Measurements from ENCODE around the gene COMTD1. TPM values are rescaled to one million over a fixed set of nuclear protein-coding genes. Genes with fewer than 3 reads are reported as not detected.

The COMTD1 gene
- total RNA-seq: 8.6 and 15.7 TPM in 2 replicates

DNA sequence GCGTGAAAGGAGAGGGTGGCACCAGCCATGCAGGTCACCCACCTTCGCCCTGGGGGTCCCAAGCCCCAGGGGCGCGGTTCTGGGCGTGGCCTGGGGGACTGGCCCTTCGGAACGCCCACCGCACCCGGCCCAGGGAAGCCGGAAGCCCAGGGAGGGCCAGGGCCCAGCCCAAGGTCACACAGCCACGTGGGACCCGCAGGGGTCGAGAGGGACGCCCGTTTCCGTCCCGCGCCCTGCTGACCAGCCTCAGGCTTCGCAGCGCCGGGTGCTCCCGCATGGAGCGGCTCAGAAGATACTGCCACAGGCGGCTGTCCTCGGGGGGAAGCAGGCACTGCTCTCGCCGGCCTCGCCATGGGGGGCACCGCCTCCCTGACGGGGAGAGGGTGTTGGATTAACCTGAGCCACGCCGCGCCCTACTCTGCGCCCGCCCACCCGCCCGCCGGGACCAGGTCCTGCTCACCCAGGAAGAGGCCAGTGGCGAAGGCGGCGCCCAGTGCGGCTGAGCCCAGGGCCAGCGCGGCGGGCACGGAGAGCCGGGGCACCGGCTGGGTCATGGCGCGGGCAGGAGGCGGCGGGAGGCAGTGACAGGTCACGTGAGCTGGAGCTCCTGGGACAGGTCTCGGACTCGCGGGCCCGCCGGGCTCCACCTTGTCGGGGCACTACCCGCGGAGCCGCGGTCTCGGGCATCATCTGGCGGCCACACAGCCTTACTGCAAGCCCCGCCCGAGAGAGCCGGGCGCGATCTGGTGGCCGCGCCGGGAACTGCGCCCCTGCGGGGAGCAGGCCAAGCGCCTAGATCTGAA is at the start of gene COMTD1:
Gene COMTD1 (minus strand): TSS at position 583 of the 803 bp plus-strand sequence. CDS start 29 bp downstream, at position 554.

DNA sequence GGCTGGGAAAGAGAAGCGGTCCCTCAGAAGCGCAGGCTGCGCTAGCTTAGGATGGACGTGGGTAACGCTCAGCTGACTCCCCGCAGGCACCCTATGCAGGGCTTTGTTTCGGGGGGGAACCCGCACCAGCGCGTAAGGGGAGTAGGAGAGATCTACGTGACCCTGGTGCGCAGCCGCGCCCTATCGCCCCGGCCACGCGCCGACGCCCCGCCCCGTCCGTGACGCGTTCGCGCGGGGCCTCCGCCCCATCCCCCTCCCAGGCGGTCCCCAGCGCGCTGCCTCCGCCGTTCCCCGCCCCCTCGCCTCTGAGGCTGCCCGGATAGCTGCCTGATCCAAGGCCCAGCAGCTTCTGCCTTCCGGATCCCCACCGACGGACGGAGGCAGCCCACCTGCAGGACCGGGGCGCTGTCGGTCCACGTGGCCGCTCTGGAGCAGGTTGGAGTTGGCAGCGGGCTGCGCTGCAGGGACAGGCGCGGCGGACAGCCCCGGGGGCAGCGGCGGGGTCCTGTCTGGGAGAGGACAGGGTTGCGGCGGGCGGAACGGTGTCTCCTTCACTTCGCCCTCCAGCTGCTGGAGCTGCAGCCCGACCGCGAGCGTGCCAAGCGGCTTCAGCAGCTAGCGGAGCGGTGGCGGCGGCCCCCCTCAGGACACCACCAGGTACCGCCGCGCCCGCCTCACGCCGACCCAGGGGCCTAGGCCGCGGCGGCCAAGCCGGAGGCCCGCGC is 25.3 kb downstream of the COMTD1 start, which contains the start of gene VDAC2:
Gene VDAC2 (plus strand): TSS at position 515 of the 725 bp plus-strand sequence. CDS start 363 bp downstream, outside the sequence.

Other genes starting within 250 kb of the COMTD1 start
- 28.2 and 35.9 TPM in 2 replicates for gene SAMD8, start 124.3 kb downstream of the COMTD1 start, total RNA-seq
- gene VDAC2, start 25.2 kb downstream of the COMTD1 start, total RNA-seq: 122 and 126 TPM in 2 replicates
- gene ZNF503, start 165.8 kb upstream of the COMTD1 start, total RNA-seq: 1.3 and 1.9 TPM in 2 replicates
- 22.0 and 26.9 TPM in 2 replicates for gene LRMDA, start 195.7 kb upstream of the COMTD1 start, total RNA-seq